ENCODE data around the gene RNU5B-1.

The RNU5B-1 gene

DNA sequence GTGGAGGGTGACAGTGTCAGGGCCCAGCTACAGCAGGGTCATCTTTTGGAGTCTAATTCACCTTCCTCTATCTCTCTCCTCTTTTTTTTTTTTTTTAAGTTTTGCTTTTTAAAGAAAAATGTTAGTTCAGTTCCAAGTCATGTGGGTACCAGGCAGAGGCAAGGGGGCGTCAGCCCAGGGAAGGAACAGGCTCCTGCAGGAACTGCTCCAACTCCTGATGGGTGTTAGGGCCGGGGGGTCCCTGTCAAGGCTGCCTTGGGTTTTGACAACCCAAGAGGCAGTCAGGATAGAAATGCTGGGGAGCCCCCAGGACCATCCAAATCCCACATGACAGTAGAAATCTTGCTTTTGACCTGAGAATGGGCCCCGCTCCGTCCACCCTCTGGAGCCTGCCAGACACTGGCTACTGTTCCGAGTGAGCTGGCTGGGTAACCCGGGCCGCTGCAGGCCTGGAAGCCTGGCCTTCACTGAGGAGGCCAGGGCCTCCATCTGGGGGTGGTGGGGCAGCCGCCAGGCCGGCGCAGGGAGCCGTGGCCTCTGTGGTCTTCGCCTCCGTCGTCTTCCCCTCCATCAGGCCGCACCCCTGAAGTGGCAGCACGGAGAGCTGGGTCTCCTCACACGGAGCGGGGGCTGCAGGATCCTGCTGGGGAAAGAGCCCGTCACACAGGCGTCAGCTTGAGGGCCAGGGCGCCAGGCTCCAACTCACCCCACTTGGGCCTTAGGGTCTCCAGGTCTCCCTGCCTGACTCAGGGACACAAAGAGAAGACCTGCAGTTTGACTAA is 24.2 kb downstream of the RNU5B-1 start:
- Mint-ChIP-seq H3K27ac (no peak overlapping the region), H3K4me3 (no peak overlapping the region), H3K36me3 (no peaks in the 10 kb centered on the region), H3K9me3 (no peaks in the 10 kb centered on the region), H3K4me1 (peaks cover 3% of the 10 kb centered on the region), H3K27me3 (peaks cover 23% of the 10 kb centered on the region)
- DNase-seq (ENCODE audit: low spot score in 2 of 2): no peak
- ATAC-seq (ENCODE audit: low read depth): no peak

DNA sequence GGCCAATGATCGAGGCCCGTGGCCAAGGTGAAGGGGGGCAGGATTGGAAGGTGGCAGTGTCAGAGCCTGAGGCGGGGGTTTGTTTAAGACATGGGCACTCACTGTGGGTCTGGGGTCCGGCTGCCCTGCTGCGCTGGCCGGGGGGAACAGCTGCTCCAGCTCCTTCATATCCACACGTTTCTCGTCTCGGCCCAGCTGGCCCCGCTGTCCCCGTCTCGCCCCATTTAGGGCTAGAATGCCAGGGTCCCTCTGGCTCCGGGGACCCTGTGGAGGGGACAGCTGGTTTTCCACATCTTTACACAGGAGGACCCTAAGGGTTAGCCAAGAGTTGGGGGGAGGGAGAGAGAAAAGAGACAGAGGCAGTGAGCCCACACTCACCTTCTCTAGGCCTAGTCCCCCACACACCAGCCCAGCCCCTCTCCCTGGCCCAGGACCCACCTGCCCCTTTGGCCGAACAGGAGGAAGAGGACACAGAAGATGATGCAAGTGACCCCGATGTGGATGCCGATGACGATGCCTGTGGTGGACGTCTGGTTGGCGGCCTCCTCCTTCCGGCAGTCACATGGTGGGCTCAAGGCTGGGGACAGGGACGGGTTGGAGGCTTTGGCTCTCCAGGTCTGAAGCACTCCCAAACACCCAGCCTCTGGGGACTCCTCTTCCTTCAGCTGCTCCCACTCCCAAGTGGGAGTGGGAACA is 25.0 kb downstream of the RNU5B-1 start:
- H3K27ac Mint-ChIP-seq: no peak overlapping the region
- no peak overlapping the region for H3K4me3 Mint-ChIP-seq
- no peak for DNase-seq (ENCODE audit: low spot score in 2 of 2)
- no peaks in the 10 kb centered on the region for H3K36me3 Mint-ChIP-seq
- no peak for ATAC-seq (ENCODE audit: low read depth)
- peaks cover 24% of the 10 kb centered on the region for H3K27me3 Mint-ChIP-seq
- H3K9me3 Mint-ChIP-seq: no peaks in the 10 kb centered on the region
- H3K4me1 Mint-ChIP-seq: peaks cover 3% of the 10 kb centered on the region

DNA sequence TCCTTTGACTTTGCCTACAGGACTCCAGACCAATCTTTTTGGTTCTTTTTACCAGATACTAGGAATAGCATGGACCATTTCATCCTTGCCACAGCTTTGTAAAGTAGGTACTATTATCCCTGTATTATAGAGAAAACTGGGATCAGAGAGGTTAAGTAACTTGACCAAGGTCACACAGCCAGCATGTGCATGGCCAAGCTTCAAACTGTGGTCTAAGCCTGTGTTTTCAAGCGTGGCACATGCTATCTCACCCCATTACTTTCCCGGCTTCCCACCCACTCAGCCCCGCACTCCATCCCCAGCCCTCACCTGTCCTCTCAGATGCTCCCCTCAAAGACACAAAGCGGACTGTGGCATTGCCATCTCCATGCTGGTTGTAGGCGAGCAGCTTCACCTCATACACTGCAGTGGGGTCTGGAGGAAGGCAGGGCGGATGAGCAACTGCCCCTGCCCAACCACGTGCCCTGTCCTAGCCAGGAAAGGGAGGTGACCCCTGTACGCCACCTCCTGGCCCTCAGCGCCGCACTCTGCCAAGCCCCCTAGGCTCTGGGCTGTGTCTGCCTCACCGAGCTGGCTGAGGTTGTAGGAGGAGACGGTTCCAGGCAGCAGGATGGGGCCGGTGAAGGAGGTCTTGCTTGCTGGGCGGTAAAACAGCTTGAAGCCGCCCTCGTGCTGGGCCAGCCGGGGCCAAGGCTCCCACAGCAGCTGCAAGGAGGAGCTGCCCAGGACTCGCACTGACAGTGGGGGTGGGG is 25.7 kb downstream of the RNU5B-1 start:
- H3K27ac Mint-ChIP-seq: no peak overlapping the region
- H3K27me3 Mint-ChIP-seq: peaks cover 22% of the 10 kb centered on the region
- ATAC-seq (ENCODE audit: low read depth) (no peak), DNase-seq (ENCODE audit: low spot score in 2 of 2) (no peak)
- no peaks in the 10 kb centered on the region for H3K9me3 Mint-ChIP-seq
- peaks cover 6% of the 10 kb centered on the region for H3K4me1 Mint-ChIP-seq
- H3K4me3 Mint-ChIP-seq: no peak overlapping the region
- no peaks in the 10 kb centered on the region for H3K36me3 Mint-ChIP-seq

DNA sequence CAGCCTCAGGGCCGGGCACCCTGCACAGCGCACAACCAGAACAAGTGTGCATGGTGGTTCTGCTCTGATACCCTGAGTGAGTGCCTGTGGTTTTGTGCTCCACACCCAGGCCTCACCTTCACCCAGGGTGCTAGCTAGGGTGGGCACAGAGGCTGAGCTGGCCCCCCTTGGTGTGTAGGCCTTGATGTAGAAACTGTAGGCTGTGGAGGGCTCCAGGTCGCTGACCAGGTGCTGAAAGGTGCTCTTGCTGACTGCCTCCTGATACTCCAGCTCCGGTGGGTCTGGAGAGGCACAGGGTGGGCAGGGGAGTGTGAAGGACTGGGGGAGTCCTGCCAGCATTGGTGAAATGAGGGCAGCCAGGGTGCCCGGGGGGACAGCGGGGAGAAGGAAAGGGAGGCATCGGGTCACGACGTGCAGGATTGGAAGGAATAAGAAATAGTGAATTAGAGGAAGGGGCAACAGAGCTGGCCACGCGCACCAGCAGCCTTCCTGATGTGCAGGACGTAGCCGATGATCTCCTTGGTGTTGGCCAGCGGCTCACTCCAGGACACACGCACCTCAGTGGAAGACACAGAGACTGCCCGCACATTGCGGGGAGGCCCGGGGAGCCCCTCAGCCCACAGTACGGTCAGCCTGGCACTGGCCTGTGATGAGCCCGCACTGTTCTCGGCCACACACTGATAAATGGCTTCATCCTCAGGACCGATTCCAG is 26.6 kb downstream of the RNU5B-1 start:
- Mint-ChIP-seq H3K36me3 (no peaks in the 10 kb centered on the region), H3K4me1 (peaks cover 11% of the 10 kb centered on the region), H3K27me3 (peaks cover 27% of the 10 kb centered on the region), H3K27ac (no peak overlapping the region), H3K9me3 (no peaks in the 10 kb centered on the region), H3K4me3 (no peak overlapping the region)
- DNase-seq (ENCODE audit: low spot score in 2 of 2): no peak
- ATAC-seq (ENCODE audit: low read depth): no peak

DNA sequence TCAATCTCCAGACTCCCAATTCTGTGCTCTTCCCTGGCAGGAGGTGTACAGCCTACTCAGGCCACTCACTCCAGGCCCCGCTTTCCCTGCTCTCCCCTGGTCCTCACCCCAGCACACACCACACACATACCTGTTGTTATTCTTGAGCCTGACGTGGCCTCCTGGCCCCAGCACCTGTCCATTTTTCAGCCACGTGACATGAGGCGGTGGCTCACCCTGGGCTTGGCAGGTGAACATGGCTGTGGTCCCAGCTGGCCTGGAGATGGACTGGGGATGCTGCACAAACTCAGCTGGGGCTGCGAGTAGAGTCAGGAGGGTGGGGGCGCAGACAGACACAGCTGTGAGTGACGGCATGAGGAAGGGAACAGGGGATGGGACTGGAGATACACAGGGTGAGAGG is 27.3 kb downstream of the RNU5B-1 start:
- Mint-ChIP-seq H3K36me3 (no peaks in the 10 kb centered on the region), H3K27ac (no peak overlapping the region), H3K9me3 (no peaks in the 10 kb centered on the region), H3K27me3 (peaks cover 27% of the 10 kb centered on the region), H3K4me1 (peaks cover 14% of the 10 kb centered on the region), H3K4me3 (no peak overlapping the region)
- ATAC-seq (ENCODE audit: low read depth) (no peak), DNase-seq (ENCODE audit: low spot score in 2 of 2) (no peak)

DNA sequence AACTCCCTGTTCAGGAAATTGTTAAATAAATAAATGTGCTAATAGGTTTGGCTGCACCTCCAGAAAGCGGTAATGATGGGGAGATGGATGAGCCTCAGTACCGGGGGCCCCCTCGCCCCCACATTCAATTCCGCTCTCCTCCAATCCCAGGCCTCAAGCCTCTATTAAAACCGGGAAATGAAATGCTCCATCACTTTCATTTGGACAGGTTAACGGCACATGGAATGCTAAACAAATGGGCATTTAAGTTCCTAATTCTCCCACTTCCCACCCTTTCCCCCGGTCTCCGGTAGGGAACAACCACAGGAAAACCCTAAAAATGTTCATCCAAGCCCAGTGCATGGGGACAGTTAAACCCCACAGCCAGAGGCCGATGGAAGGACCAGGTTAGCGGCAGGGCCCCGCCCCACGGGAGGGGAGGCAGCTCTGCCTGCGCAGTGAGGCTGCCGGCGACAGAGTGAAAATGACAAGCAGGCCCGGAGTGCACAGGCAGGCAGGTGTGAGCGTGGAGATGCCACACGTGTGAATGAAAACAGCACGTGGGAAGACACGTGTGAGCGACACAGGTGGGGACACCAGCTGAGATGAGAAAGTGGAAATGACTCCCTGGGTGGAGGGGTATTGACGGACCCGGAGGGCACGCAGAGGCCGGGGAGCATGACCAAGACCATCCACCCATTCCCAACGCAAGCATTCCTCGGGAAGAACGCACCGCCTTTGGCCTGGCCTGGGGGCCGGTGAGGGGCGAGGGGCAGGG is 28.1 kb downstream of the RNU5B-1 start:
- Mint-ChIP-seq H3K9me3 (no peaks in the 10 kb centered on the region), H3K27ac (no peak overlapping the region), H3K4me3 (no peak overlapping the region), H3K4me1 (peaks cover 19% of the 10 kb centered on the region), H3K27me3 (peaks cover 31% of the 10 kb centered on the region), H3K36me3 (no peaks in the 10 kb centered on the region)
- no peak for ATAC-seq (ENCODE audit: low read depth)
- no peak for DNase-seq (ENCODE audit: low spot score in 2 of 2)

DNA sequence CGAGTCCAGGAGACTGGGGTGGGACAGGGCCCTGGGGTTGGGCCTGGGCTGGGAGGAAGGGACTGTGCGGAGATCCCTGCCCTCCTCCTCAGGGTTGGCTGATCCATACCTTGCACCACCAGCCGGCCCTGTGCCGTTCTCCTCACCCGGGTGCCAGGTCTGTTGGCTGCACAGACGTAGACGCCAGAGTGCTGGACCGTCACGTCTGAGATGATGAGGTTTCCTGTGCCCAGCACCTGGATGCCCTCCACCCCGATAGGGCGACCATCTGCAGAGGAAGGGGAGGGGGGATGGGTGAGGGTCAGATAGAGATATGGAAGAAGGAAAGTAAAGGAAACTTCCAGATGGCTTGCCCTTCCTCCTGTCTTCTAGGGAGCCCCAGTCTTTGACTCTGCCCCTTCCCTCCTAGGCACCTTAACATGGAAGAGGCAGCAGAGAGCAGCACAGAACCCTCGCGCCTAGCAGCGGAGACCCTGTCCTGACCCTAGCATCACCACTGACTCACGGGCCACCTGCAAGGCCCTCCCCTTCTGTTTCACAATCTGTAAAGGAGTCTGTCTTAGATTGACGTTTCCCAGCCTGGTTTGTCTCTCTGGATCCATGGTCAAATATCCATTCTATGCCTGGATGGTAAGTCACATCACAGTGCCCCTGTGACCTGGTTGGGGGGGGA is 28.8 kb downstream of the RNU5B-1 start:
- no peak for DNase-seq (ENCODE audit: low spot score in 2 of 2)
- Mint-ChIP-seq H3K9me3 (no peaks in the 10 kb centered on the region), H3K27ac (no peak overlapping the region), H3K27me3 (peaks cover 28% of the 10 kb centered on the region), H3K4me3 (no peak overlapping the region), H3K4me1 (peaks cover 22% of the 10 kb centered on the region), H3K36me3 (no peaks in the 10 kb centered on the region)
- no peak for ATAC-seq (ENCODE audit: low read depth)

DNA sequence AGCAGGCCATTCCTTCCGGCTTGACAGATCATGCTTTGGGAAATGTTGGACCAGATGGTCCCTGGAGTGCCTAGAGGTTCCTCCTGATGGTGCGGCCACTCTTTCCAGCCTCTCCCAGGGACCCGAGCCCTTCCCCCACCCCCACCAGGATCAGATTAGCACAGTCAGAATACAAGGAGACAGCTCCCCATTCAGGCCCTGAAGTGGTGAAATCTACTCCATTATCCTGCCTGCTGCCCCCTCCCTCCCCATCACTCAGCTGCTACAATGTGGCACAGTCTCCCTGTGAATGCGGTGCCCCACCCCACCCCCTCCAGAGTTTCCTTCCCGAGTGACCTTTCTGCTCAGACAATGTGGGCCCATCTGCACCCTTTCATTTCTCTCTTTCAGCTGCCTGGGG is 29.4 kb downstream of the RNU5B-1 start:
- Mint-ChIP-seq H3K4me3 (no peak overlapping the region), H3K9me3 (no peaks in the 10 kb centered on the region), H3K4me1 (peaks cover 26% of the 10 kb centered on the region), H3K27me3 (peaks cover 32% of the 10 kb centered on the region), H3K27ac (no peak overlapping the region), H3K36me3 (no peaks in the 10 kb centered on the region)
- DNase-seq (ENCODE audit: low spot score in 2 of 2) (no peak), ATAC-seq (ENCODE audit: low read depth) (no peak)

DNA sequence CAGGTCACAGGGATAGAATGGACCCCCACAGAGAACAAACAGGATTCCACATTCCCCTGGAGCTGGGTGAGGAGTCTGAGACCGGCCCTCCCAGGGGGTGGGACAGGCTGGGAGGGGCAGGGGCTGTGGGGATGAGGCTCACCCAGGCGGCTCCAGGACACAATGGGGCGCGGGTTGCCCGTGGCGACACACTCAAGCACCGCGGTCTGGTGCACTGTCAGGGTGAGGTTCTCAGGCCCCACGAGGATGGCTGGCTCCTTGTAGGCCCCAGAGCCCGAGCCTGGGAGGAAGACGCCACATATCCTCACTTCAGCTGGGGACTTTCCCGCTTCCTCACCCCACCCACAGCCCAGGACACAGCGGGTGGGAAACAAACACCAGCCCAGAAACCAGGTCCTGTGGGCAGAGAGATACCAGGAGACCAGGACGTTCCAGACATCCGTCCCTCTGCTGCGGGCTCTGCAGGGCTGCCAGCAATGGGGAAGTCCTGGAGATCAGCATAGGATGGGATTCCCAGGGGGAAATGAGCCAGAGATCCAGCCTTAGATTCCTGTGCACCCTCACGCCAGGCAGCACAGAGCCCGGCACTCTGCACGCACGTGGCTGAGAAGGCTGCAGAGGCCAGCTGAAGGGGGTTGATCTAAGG is 30.2 kb downstream of the RNU5B-1 start:
- no peak for ATAC-seq (ENCODE audit: low read depth)
- Mint-ChIP-seq H3K27me3 (peaks cover 33% of the 10 kb centered on the region), H3K4me3 (no peak overlapping the region), H3K36me3 (no peaks in the 10 kb centered on the region), H3K9me3 (no peaks in the 10 kb centered on the region), H3K4me1 (peaks cover 28% of the 10 kb centered on the region), H3K27ac (no peak overlapping the region)
- DNase-seq (ENCODE audit: low spot score in 2 of 2): no peak

DNA sequence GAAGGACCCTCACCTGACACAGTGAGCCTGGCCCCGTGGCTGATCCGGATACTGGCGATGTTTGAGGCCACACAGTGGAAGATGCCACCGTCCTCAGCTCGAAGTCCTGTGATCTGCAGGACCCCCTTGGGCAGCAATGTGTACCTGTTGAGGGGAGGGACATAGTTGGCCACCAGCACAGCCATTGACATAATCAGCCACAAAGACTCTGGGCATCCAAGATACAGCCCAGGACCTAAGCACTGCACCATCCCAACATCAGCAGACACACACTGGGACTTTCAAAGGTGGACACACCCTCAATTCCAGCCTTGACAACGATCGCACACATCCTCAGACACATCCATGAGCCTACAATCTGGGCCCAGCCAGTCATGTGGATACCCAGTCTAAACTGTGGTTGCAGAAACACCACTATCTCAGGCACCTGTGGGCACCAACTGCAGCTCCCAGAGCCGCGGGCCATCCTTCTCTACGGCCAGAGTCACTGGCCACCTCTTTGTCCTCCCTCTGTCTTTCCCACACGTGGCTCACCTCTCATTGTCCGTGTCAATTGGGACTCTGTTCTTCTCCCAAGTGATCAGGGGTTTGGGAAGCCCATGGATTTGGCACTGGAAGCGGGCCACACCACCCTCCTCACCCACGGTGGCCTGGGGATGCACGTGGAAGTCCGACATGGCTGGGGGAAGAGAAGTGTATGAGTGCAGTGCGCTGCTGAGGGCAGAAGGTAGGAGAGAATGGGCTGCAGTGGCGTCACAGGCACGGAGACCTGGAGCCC is 31.0 kb downstream of the RNU5B-1 start:
- Mint-ChIP-seq H3K4me3 (no peak overlapping the region), H3K27ac (no peak overlapping the region), H3K4me1 (peaks cover 32% of the 10 kb centered on the region), H3K9me3 (no peaks in the 10 kb centered on the region), H3K27me3 (peaks cover 36% of the 10 kb centered on the region), H3K36me3 (no peaks in the 10 kb centered on the region)
- ATAC-seq (ENCODE audit: low read depth) (no peak), DNase-seq (ENCODE audit: low spot score in 2 of 2) (no peak)

DNA sequence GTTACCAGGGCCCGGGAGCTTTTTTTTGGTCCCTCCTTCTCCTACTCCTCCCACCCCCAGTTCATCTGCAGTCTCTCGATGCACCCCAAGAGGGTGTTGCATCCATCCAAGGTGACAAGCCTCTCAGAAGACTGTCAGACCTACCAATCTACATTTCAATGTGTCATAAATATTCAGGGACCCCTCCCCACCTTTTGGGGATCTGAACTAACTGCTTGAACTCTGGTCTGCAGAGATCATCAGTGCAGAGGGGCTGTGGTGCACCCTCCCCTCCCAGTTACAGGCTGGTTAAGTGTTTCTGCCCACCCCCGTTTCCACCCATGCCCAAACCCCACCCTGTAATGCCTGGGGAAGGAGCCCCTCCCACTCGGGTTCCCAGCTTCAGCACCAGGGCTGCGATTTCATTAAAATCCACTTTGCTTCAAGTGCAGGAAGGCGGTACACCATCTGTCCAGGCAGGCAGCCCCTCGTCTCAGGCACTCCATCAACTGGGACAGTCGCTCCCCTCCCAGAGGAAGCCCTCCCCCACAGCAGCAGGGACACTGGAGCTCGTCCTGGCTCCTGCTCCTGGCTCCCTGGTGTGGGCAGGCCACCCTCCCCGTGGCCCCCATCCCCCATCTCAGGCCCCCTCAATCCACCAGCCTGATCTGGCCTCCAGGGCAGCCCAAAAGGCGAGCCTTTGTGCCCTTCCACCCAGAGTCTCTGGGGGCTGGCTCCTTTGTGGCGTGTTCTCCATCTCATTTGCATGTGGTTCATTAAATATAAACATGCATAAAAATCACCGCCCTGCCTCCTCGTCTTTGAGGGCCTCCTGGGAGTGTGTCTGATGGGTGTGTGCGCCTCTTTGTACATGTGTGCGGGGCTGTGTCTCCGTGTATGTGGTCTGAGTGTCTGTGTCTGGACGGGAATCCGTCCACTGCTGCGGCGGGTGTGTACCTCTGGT is 32.3 kb downstream of the RNU5B-1 start:
- Mint-ChIP-seq H3K36me3 (peaks cover 2% of the 10 kb centered on the region), H3K27me3 (peaks cover 35% of the 10 kb centered on the region), H3K4me1 (peaks cover 29% of the 10 kb centered on the region), H3K4me3 (peak overlapping the region; percentile 63), H3K27ac (no peak overlapping the region), H3K9me3 (no peaks in the 10 kb centered on the region)
- DNase-seq (ENCODE audit: low spot score in 2 of 2): peak in 1 of 2 donors; percentile 20
- peak; percentile 91 for ATAC-seq (ENCODE audit: low read depth)

All from memory B cell (primary cell).